ENCODE data around the gene ABCA3.

Gene ABCA3

DNA sequence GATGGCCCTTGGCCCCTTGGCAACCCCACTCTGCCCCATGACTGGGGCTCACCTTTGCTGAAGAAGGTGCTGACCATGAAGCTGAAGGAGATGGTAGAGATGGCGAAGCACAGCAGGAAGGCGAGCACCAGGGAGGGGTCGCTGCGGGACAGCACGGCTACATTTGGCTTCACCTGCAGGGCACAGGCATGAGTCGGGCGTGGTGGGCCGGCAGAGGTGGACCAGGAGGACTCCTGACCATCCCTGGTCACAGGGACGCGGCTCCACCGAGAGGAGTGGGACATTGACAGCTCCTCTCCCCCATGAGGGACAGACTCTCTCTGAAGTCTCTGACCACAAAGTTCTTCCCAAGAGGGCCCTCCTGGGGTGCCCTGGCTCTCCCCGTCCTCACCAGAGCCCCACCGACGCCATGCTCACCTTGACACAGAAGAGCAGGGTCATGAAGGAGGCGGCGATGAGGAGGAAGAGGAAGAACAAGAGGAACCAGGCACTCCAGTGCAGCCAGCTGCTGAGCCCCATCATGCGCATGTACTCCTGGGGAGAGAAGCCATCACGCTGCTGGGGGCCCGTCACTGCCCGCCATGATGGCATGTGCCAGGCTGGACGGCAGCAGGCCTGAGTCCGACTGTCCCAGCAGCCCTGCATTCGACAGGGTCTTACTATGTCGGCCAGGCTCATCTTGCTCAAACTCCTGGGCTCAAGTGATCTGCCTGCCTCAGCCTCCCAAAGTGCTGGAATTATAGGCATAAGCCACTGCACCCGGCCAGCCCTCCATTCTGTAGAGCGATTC is 23.1 kb downstream of the ABCA3 start:
- DNase-seq (ENCODE audit: low read depth in 2 of 2): no peak

DNA sequence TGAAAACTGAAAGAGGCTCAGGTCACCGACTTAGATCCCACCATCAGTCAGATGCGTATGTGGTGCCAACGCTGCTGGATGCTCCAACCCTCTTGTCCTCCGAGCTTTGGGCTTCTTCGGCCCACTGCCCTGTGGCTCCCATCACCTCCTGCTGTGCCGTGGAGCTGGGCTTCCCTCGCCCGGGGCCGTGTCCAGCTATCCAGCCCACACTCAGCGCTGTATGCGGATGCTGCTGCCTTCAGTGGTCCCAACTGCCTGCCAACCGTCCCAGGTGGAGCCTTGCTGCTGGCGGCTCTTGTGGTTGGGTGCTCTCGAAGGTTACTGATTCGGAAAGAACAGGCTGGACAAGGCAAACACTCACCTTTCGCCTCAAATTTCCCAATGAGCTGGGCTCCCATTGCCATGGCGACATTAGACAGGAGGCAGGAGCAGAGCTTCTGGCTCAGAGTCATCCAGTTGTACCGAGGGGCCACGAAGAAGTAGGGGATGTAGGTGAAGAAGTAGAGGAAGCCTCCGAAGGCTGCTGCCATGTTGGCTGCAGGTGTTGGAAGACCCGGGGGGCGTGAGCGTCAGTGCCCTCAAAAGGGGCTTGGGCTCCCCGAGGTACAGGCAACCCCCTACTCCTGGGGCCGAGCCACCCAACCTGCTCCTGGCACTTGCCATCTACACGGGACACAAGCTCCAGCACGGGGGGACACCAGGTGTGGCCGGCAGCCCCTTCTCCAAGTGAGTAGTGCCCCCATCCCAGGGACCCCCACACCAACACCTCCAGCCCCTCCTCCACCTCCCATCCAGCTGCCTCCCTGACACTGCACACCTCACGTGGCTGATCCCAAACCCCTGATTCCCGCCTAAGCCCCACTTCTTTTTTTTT is 32.2 kb downstream of the ABCA3 start:
- DNase-seq (ENCODE audit: low read depth in 2 of 2): no peak

DNA sequence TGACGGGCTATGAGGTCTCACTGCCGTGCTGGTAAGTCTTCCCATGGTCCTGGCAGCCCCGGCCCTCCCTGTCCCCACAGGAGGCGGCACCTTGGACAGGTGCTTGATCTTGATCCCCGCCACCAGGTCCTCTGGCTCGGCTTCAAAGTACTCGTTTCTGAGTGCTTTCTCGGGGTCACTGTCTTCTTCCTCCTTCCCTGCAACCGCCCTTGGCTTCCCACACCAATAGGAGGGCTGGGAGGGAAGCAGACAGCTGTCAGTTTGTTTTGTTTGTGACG is 40.7 kb downstream of the ABCA3 start:
- DNase-seq (ENCODE audit: low read depth in 2 of 2): no peak

DNA sequence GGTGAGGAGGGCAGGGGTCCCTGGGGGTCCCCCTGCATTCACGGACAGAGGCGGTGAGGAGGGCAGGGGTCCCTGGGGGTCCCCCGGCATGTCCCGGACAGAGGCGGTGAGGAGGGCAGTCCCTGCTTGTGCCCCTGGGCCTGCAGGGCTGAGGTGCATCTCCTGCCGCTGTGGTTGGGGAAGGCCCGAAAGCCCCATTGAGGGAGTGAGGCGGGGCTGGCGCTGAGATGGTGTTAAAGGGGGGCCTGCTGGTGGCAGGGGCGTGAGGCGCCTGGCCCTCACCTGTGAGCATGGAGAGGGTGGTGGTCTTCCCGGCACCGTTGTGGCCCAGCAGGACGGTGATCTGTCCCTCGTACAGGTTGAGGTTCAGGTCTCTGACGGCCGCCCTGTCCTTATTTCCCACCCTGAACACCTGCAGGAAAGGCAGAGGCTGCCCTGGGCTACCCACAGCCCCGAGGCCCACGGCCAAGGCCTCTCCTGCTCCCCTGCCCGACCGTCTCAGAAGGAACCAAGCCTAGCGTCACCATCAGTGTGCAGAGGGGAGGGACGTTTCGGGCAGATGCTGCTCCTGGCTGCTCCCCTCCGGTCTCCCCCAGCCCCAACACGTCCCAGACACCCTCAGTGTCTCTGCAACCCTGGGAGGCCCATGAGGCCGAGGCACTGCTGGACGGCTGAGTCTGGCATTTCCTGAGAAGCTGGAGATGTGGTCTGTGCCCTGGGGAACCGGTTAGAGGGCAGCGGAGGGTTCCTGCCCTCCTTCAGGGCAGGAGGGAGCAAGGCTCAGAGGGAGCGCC is 41.2 kb downstream of the ABCA3 start:
- DNase-seq (ENCODE audit: low read depth in 2 of 2): no peak

DNA sequence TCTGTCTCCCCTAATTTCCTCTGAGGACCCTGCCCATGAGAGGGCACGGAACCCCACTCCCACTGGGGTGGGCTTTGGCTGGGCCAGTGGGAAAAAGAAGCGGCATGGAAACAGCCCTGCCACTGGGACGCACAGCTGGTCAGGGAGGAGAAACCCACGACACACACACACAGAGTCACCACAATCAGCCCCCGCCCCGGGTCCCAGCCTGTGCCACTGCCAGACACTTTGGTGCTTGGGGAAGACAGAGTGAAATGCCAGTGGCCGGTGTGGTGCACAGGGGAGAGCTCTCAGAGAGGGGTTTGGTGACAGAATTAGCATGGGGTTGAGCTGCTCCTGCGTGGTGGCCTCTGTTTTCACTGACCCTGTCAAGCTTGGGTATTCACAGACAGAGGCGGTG is 41.9 kb downstream of the ABCA3 start:
- no peak for DNase-seq (ENCODE audit: low read depth in 2 of 2)

DNA sequence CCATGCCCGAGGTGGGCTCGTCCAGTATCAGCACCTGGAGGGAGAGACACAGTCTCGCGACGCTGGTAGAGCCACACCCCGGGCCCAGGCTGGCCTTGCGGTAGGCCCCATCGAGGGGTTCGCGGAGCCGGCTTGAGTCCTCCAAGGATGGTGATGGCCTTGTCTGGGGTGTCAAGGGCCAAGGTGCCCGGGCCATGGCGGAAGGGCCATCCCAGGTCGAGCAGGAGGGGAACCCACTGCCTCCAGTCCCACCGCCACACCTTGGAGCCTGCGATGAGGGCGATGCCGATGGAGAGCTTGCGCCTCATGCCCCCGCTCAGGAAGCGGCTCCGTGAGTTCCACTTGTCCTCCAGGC is 43.0 kb downstream of the ABCA3 start:
- DNase-seq (ENCODE audit: low read depth in 2 of 2): no peak

DNA sequence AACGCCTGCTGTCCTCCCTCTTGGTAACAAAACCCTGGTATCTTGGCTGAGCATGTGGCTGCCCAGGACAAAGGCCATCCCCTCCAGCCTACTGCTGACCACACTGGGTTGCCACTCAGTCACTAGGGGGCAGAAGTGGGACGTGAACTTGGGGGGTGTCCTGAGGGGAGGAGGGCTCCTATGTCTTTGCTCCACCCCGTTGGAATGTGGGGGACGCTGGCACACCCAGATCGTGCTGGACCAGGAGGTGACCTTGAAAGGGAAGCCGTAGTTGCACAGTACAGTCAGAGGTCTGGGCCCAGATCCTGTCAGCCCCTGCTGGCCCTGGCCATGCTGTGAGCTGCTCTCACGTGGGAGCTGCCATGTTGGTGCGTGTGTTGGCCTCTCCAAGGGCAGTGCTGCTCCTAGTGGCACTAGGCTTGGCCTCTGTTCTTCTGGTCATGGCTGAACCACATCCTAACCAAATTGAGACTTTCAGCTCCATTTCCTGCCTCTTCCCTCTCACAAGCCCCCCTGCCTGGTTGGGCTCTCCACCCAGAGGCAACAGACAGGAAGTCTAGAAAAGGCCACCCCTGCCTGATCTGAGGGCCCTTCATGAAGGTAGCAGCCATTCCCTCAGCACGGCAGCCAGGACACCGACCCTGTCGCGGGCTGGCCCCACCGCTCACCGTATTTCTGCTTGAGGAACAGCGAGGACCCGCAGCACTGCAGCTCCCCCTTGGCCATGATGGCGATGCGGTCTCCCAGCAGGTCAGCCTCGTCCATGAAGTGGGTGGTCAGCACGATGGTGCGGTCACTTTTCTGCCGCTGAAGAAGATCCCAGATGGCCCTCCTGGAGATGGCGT is 43.6 kb downstream of the ABCA3 start:
- DNase-seq (ENCODE audit: low read depth in 2 of 2): no peak

DNA sequence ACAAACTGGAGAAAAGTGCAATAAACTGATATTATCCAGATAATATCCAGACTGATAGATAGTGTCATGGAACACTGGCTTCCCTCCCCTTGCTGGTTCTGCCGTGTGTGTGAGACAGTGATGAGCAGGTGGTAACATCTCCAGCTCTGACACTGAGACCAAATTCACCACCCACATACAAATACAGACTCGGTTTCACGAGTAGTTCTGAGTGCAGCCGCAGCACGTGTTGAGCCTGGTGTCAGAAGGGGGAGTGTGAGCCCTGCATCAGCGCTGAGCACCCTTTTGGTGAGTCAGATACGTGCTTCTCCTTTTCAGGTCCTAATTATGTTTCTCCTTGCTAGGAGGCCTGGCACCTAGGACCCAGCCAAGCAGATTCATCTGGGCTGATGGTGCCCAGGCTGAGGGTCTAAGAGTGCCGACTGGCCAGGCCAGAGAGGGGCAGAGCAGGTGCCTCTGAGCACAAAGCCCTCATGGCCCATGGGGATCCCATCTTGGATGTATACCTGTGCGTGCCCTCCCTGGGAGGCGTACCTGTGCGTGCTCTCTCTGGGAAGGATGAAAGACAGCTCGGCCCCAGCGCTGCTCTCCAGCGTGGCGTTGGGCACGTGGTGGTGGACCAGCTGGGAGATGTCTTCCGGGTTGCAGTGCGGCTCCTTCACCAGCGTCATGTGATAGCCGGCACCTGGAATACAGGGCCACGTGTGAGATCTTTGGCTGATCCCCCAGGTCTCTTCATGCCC is 45.3 kb downstream of the ABCA3 start:
- DNase-seq (ENCODE audit: low read depth in 2 of 2): no peak

DNA sequence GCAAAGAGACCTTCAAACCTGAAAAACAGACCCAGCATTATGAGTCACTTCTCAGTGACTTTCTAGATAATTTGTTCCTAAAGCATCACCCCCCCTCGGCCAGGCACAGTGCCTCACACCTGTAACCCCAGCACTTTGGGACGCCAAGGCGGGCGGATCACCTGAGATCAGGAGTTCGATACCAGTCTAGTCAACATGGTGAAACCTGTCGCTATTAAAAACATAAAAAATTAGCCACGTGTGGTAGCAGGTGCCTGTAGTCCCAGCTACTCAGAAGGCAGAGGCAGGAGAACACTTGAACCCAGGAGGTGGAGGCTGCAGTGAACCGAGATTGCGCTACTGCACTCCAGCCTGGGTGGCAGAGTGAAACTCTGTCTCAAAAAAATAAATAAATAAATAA is 48.3 kb downstream of the ABCA3 start:
- no peak for DNase-seq (ENCODE audit: low read depth in 2 of 2)

DNA sequence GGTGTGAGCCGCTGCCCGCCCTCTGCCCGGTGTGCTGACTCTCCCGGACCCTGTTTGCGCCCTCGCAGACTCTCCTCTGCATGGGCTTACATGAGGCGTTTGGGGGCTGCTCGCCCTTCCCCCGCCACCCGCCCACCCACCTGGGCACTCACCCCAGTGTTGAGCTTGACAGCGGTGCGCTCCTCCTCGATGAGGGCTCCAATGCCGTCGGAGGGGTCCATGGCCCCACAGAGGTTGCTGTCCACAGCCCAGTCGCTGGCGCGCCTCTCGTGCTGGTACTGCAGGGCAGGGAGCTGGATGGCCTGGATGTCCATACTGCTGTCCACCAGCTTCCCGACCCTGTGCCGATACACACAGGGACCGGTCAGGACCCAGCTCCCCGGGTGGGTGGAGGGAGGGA is 51.2 kb downstream of the ABCA3 start:
- DNase-seq (ENCODE audit: low read depth in 2 of 2): no peak

DNA sequence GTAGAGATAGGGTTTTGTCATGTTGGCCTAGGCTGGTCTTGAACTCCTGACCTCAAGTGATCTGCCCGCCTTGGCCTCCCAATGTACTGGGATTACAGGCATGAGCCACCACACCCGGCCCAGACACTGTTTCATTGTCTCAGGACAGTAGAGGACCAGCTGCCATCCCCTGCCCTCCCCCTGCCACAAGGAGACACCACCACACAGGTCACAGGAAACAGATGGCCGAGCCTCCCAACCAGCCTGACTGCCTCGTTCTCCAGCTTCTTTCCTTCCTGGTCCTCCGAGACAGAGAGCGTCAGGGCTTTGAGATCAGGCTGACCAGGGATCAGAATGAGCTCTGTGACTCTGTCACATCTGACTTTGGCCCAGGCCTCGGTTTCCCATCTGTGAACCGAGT is 51.8 kb downstream of the ABCA3 start:
- DNase-seq (ENCODE audit: low read depth in 2 of 2): no peak

DNA sequence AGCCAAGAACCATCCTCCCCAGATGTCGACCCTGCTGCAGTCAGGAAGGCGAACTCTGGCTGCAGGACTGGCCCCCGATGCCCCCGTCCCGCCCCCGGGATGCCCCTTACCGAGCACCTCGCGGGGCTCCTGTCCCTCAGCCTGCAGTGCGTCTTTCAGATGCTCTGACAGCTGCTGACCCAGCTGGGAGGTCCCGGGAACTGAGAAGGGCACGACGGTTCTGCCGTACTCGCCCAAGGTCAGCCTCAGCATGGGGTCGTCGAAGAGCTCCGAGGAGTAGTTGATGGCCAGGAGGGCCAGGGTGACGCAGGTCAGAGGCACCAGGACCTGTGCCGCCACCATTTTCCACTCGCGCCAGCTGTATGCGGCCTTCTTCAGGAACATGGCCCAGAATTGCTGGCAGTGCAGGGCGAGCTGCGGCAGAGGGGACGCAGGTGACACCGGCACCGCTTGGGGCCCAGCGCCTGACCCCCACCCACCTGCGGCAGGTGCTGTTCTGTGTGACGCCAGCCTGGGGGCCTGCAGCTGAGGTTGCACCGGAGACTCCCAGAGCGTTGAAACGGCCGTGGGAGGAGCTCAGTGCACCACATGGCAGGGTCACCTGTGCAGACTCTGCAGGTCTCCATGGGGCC is 52.5 kb downstream of the ABCA3 start:
- no peak for DNase-seq (ENCODE audit: low read depth in 2 of 2)

DNA sequence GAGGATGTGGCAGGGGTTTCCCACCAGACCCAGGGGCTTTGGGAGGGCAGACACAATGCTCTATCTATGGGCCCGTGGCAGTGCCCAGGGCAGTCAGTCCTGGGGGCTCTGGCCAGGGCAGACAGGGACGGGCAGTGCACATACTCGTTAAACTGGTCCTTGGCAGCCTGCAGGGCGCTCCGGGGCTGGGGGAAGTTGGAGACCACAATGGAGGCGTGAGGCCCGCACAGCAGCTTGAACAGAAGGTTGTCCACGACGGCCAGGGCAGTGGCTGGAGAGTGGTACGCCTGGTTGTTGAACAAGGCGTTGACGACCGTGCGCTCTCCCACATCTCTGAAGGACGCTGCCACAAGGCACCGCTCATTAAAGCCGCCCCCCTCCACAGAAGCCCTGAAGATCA is 54.0 kb downstream of the ABCA3 start:
- DNase-seq (ENCODE audit: low read depth in 2 of 2): no peak

DNA sequence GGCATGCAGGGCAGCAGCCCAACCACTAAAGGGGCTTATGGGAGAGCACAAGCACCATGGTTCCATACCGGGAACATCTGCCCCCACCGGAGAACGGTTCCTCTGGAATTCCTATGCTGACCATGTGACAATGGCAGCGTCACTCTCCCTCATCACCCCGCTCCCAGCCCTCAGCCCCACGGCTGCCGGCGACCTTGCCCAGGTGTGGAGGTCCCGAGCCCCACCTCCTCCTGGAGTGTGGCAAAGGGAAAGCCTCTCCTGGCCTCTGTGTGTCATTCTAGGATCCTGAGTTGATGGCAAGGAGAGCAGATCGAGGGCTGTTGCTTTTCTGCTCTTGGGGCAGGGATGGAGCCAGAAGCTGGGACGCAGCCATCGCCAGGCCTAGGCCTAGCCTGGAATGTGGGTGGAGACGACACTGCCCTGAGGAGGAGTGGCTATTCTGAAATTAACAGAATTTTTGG is 54.8 kb downstream of the ABCA3 start:
- no peak for DNase-seq (ENCODE audit: low read depth in 2 of 2)

DNA sequence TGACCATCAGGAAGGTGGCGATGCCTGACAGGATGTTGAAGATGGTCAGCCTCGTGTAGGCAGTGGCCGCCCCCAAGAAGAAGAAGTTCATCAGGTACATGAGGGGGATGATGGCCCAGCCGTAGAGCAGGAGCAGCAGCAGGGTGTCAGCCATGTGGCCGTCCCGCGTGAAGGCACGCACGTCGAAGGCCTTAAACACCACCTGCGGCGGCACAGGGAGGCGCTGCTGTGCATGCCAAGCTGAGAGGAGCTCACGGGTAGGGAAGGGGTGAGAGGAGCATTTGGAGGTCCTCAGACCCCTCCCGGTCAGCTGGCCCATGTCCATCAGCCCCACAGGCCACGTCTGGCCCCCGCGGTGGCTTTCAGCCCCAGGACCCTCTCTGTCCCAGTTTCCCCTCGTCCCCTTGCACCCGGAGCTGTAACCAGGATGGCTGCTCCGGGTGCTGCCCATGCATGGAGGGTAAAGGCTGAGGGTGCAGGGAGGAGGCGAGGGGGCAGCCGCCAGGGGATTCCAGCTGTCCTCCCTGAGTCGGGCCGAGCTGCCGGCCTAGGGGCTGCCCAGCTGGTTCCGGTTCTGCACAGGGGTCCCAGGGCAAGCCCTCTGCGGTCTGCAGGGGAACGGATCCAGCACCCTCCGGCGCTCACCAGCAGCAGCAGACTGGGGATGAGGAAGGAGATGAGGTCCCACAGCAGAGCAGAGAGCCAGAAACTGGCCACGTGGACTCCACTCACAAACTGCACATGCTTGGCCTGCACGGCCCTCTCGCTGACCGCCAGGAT is 55.5 kb downstream of the ABCA3 start:
- no peak for DNase-seq (ENCODE audit: low read depth in 2 of 2)

DNA sequence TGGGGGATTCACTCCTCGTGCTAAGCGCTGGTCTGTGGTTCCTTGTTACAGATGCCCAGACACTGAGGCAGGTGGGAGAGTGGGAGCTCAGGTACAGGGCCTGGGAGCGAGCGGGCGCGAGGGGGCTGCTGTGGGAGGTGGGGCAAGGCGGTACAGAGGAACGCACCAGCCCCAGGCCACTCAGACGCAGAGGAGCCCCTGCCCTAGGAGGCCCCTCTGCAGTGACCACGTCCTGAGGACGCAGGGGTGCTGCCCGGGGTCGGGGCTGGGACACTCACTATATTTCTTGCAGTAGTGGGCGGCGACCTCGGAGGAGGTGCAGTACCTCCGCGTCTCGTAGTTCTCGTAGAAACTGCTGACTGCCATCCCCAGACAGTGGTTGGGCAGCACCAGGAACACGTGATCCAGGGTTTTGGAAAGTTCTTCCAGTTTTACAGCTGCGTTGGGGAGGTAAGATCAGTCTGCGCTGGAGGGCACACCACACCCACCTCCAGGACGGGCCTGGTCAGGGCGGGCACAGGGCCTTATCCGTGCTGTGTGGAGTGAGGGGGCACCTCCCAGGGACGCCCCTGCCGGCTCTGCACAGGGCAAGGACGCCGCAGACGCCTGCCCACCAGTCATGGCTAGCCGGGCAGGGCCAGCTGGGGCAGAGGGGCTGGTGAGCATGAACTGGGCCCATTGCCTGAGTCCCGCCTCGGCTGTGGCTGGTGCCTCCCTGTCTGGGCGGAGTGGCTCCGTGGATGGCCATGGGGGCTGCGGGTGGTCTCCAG is 56.3 kb downstream of the ABCA3 start:
- DNase-seq (ENCODE audit: low read depth in 2 of 2): no peak

DNA sequence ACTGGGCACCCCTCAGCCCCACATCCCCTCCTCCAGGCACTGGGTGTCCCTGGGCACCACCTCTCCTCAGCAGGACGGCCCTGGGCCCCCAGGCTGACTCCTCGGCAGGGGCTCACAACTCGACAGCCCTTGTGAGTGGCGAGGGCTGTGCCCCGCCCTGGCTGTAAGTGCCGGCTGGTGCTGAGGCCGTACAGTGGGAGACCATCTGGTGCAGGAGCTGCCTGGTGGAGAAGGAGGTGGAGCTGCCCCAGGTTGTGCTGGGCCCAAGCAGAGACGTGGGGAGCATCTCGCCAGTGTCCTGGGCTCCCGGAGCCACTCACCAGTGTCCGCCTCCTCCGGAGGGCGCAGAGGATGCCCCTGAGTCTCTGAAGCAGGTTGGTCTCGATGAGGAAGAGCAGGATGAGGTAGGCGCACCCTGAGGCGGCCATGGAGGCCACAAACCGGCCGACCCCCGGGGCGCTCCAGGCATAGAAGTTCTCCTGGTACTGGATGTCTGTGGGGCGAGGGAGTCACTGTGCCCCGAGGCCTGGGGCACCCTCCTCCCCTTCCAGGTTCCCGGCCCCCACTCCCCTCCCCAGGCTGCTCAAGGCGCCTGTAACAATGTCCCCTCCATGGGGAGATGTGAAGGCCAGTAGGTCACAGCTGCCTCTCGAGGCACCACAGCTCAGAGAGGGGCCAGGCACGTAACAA is 57.5 kb downstream of the ABCA3 start:
- no peak for DNase-seq (ENCODE audit: low read depth in 2 of 2)

DNA sequence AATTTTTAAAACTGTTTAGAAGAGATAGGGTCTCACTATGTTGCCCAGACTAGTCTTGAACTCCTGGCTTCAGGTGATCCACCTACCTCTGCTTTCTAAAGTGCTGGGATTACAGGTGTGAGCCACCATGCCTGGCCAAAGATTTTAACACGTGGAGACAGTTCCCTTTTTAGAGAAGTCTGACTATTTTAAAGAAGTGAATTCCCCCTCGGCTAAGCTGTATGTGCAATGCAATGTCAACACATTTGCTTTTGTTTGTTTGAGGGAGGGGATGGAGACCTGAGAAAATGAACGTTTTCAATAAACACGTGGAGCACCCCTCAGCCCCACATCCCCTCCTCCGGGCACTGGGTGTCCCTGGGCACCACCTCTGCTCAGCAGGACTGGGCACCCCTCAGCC is 58.3 kb downstream of the ABCA3 start:
- DNase-seq (ENCODE audit: low read depth in 2 of 2): no peak

Data from stimulated activated CD8-positive, alpha-beta memory T cell treated with anti-CD3 and anti-CD28 coated beads, Interleukin-7, amount 100 ng/mL, for 1 hour (primary cell).